Nephron progenitor cell (in vitro differentiated cells): Measurements from ENCODE around the gene MYO7B.

Experiments used
- DNase-seq: peaks from one replicate; pipeline ENCODE4 v3.0.0; 2021
- H3K27ac Mint-ChIP-seq: 2 replicates; pipeline ENCODE4 v1.8.0; 2021; ENCODE audit warnings: mild to moderate bottlenecking, moderate library complexity, mixed read lengths
- H3K27me3 Mint-ChIP-seq: 2 replicates; pipeline ENCODE4 v1.8.0; 2021; ENCODE audit warnings: mild to moderate bottlenecking, low read depth, mixed read lengths; ENCODE audit not compliant: poor library complexity
- H3K36me3 Mint-ChIP-seq: 2 replicates; pipeline ENCODE4 v1.8.0; 2021; ENCODE audit warnings: low read depth, mixed read lengths
- H3K4me1 Mint-ChIP-seq: 2 replicates; pipeline ENCODE4 v1.8.0; 2021; ENCODE audit warnings: mixed read lengths
- H3K4me3 Mint-ChIP-seq: 2 replicates; pipeline ENCODE4 v1.8.0; 2021; ENCODE audit warnings: mild to moderate bottlenecking, moderate library complexity, mixed read lengths
- H3K9me3 Mint-ChIP-seq: 2 replicates; pipeline ENCODE4 v1.8.0; 2021; ENCODE audit warnings: mild to moderate bottlenecking, moderate library complexity, mixed read lengths
- TF ChIP-seq, protein P1 (sequence below): fragments of 200-600 bp; sonication (generic); IDR thresholded peaks from 2 replicates; pipeline ENCODE4 v1.5.0; 2021; ENCODE audit warnings: antibody characterized with exemption

MYO7B gene

DNA sequence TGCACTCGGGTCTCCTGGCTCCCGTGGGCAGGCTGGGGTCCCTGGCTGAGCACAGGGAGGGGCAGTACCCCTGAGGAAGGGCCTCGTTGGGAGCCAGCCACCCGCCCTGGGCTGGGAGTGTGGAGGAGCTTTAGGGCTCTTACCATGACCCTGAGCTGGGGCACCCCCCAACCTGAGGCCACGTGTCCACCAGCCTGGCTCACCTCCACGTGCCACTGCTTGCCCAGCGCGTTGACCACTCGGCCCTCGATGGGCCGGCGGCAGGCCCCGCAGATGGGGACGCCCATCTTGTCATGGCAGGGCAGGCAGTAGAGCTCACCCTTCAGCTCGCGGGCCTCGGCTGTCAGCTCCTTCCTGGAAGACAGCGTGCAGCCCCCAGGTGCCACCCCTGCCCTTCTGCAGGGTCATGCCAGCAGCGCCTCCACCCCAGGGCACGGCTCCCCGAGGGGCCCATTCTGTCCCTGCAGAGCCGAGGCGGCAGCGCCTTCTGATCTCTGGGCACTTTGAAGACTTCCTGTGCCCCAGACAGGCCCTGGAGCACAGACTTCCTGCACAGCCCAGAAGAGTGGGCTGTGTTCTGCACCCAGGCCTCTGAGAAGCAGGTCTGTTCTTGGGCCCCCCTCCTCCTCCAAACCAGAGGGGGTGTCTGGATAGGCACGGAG is 106.5 kb downstream of the MYO7B start:
- TF ChIP-seq, protein P1, sequence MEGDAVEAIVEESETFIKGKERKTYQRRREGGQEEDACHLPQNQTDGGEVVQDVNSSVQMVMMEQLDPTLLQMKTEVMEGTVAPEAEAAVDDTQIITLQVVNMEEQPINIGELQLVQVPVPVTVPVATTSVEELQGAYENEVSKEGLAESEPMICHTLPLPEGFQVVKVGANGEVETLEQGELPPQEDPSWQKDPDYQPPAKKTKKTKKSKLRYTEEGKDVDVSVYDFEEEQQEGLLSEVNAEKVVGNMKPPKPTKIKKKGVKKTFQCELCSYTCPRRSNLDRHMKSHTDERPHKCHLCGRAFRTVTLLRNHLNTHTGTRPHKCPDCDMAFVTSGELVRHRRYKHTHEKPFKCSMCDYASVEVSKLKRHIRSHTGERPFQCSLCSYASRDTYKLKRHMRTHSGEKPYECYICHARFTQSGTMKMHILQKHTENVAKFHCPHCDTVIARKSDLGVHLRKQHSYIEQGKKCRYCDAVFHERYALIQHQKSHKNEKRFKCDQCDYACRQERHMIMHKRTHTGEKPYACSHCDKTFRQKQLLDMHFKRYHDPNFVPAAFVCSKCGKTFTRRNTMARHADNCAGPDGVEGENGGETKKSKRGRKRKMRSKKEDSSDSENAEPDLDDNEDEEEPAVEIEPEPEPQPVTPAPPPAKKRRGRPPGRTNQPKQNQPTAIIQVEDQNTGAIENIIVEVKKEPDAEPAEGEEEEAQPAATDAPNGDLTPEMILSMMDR, result no peak
- DNase-seq, result no peak
- H3K9me3 Mint-ChIP-seq, result no peaks in the 10 kb centered on the region
- peaks cover 31% of the 10 kb centered on the region for H3K4me1 Mint-ChIP-seq
- peaks cover 7% of the 10 kb centered on the region for H3K27me3 Mint-ChIP-seq
- H3K4me3 Mint-ChIP-seq, result no peak overlapping the region
- no peak overlapping the region for H3K27ac Mint-ChIP-seq
- no peaks in the 10 kb centered on the region for H3K36me3 Mint-ChIP-seq

DNA sequence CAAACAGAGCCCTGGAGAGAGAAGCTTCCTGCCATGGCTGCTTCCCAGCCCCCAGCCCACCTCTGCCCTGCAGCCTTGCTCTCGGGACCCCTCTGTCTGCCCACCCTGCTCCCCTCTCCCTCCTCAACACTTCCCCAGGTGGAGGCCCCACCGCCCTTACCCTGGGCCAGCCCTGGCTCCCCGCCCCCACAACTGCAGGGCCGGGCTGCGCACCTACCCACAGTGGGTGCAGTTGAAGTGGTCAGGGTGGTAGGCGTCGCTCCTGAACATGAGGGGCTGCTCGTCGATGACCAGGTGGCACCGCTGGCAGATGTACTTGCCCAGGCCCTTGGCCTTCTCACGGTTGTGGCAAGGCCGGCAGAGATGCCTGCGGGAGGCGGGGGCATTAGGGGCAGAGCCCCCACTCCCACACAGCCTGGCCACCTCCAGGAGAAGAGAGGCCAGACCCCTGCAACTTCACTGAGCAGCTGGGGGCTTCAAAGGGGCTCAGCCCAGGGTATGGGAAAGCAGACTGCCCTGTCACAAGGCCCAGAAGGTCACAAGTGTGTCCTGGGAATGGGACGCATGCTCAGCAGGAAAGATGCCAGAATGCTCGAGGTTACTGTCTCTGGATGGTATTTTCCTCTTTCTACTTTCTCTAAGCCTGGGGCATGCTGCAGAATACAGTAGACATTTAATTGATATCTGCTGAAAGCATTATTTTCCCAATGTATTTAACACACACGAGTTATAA is 107.4 kb downstream of the MYO7B start:
- H3K27me3 Mint-ChIP-seq, result peaks cover 7% of the 10 kb centered on the region
- no peak overlapping the region for H3K27ac Mint-ChIP-seq
- no peaks in the 10 kb centered on the region for H3K9me3 Mint-ChIP-seq

GRCh38 chr2:127643439-127644065 is 108.1 kb downstream of the MYO7B start:
- Mint-ChIP-seq H3K9me3 (no peaks in the 10 kb centered on the region), H3K4me1 (peaks cover 35% of the 10 kb centered on the region), H3K27ac (no peak overlapping the region), H3K27me3 (peaks cover 7% of the 10 kb centered on the region), H3K4me3 (no peak overlapping the region), H3K36me3 (no peaks in the 10 kb centered on the region)
- no peak for DNase-seq
- TF ChIP-seq, protein P1, result no peak

More for the DNA sequence above, 107.4 kb downstream of the MYO7B start:
- TF ChIP-seq, protein P1, result no peak
- Mint-ChIP-seq H3K4me1 (peaks cover 37% of the 10 kb centered on the region), H3K36me3 (no peaks in the 10 kb centered on the region), H3K4me3 (no peak overlapping the region)
- DNase-seq, result no peak

- TF ChIP-seq, protein P1, result no peak
- Mint-ChIP-seq H3K9me3 (no peaks in the 10 kb centered on the region), H3K36me3 (no peaks in the 10 kb centered on the region), H3K4me3 (no peak overlapping the region), H3K4me1 (peaks cover 35% of the 10 kb centered on the region), H3K27me3 (peaks cover under 1% of the 10 kb centered on the region), H3K27ac (no peak overlapping the region)
- no peak for DNase-seq
Measured at GRCh38 chr2:127644066-127645025, 108.9 kb downstream of the MYO7B start.

DNA sequence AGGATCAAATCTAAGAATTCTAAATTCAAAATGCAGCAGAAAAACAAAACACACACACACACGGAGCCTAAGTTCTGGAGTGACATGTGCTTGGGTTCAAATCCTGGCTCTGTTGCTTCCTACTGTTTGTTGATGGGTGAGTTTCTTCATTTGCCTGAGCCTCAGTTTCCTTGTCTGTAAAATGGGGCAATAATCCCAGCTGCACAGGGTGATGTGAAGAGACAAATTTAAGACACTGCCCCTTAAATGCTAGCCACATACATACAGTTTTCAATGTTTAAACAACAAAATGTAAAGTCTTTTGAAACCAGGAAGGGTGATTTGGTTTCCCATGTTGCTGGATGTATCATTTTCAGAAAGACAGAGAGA is 109.5 kb downstream of the MYO7B start:
- TF ChIP-seq, protein P1, result no peak
- no peak for DNase-seq
- H3K27ac Mint-ChIP-seq, result no peak overlapping the region
- no peak overlapping the region for H3K4me3 Mint-ChIP-seq
- no peaks in the 10 kb centered on the region for H3K9me3 Mint-ChIP-seq
- H3K4me1 Mint-ChIP-seq, result peaks cover 41% of the 10 kb centered on the region
- no peaks in the 10 kb centered on the region for H3K36me3 Mint-ChIP-seq
- H3K27me3 Mint-ChIP-seq, result no peaks in the 10 kb centered on the region
